Skeletal muscle satellite cell (primary cell): Measurements from ENCODE around the gene PLEKHA5.
"Not testable (repeated sequence)": the region's sequence is repeated elsewhere in the genome, so short reads cannot be mapped to it uniquely, and the experiment has no call there.

Experiments
- H3K27me3 ChIP-seq: 2 replicates; pipeline ENCODE4 v1.7.0; 2013; ENCODE audit warnings: low read length; ENCODE audit not compliant: control insufficient read depth, insufficient read depth
- H3K36me3 ChIP-seq: 2 replicates; pipeline ENCODE4 v1.7.0; 2013; ENCODE audit warnings: mild to moderate bottlenecking, control low read depth, low read length; ENCODE audit not compliant: insufficient read depth
- H3K4me1 ChIP-seq: 2 replicates; pipeline ENCODE4 v1.7.0; 2013; ENCODE audit warnings: low read length; ENCODE audit not compliant: control insufficient read depth, insufficient read depth
- H3K4me2 ChIP-seq: 2 replicates; pipeline ENCODE4 v1.7.0; 2013; ENCODE audit warnings: mild to moderate bottlenecking, low read length
- H3K4me3 ChIP-seq: 2 replicates; pipeline ENCODE4 v1.7.0; 2013; ENCODE audit warnings: low read length
- H3K9ac ChIP-seq: 2 replicates; pipeline ENCODE4 v1.7.0; 2013; ENCODE audit warnings: mild to moderate bottlenecking, low read depth, low read length, moderate library complexity
- H3K9me3 ChIP-seq: replicated peaks from 2 replicates; pipeline ENCODE4 v1.7.0; 2013; ENCODE audit warnings: mild to moderate bottlenecking, control low read depth, low read length

Gene PLEKHA5

DNA sequence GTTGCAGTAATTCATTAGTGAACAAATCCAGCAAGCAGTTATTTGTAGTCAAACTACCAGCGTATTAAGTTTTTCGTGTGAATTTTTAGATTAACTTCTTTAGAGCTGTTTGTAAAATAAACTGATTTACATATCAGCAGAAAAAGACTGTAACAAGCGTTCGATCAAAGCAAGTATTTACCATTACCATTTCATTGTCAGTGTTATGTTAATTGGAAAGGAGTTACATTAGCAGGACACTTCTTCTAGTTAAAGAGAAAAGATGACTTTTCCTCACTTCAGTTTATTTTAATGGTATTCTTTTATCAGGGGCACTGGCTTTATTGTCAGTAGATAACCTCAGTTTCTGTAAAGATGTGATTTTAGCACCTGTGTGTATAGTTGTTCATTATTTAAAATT lies 158.6 kb downstream of the PLEKHA5 start:
- Histone ChIP-seq H3K4me2 (no peak overlapping the region), H3K9me3 (no peaks in the 10 kb centered on the region), H3K27me3 (no peaks in the 10 kb centered on the region), H3K36me3 (no peaks in the 10 kb centered on the region), H3K4me3 (no peak overlapping the region), H3K9ac (no peak overlapping the region), H3K4me1 (peaks cover 3% of the 10 kb centered on the region)

DNA sequence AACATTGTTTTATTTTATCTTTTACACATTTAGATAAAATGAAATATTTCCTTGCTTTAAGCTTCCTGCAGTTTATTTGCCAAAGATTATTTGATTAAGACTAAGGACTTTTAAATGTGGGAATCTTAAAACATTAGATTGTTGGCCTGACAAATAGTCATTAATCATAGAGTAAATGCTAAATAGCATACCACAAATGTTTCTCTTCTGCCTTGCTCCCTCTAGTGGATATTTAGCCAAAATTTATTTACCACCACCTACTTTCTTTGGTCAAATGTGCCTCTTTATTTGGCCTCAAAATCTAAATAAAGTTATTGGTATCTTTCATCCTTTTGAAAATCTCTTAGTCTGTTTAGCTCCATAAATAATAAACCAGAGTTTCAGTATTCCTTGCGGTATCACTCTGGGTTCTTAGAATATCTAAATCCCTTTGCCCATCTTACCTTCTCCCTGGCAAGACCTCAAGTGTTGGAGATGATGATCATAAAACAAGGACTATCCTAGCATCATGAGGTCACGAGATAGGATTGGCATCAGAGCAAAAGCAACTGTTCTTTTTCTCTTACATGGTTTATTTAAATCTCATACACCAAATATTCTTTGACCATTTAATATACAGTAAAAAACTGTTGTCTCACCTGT lies 159.2 kb downstream of the PLEKHA5 start:
- H3K4me1 ChIP-seq, result peaks cover 3% of the 10 kb centered on the region
- no peak overlapping the region for H3K4me3 ChIP-seq
- no peak overlapping the region for H3K9ac ChIP-seq
- H3K9me3 ChIP-seq, result no peaks in the 10 kb centered on the region
- H3K4me2 ChIP-seq, result no peak overlapping the region
- H3K27me3 ChIP-seq, result no peaks in the 10 kb centered on the region
- H3K36me3 ChIP-seq, result no peaks in the 10 kb centered on the region

DNA sequence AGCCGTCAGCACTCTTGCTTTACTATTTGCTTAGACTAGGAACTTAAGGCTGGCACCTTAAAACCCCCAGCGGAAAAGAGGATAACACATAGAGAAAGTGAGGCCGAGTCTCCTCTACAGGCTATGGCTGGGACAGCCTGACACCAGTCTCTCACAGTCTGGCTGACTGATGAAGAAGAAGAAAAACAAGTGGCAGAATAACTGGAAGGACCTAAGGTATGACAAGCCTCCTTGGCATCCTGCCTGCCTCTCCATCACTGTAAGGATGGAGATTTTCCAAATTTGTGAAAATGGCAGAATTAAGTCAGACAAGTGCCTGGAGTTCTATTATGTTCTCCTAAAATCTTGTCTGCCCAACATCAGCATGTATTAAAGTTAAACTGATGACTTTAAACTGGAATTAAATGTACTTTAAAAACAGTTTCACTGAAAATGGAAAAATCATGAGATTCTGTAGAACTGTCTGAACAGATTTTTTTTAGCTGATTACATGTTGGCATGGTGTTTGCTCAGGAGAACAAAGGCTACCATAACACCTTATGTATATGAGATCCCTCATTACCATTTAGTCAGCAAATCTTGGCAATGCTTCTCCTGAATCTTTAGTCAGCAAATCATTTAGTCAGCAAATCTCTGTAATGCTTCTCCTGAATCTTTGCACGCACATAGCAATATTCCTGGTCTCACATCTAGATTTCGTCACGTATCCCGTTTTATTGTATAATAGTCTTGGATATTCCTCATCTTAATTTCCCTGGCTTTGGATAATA lies 169.5 kb downstream of the PLEKHA5 start:
- Histone ChIP-seq H3K4me2 (no peak overlapping the region), H3K9me3 (no peaks in the 10 kb centered on the region), H3K27me3 (no peaks in the 10 kb centered on the region), H3K4me1 (peaks cover 10% of the 10 kb centered on the region), H3K9ac (no peak overlapping the region), H3K4me3 (no peak overlapping the region), H3K36me3 (no peaks in the 10 kb centered on the region)

DNA sequence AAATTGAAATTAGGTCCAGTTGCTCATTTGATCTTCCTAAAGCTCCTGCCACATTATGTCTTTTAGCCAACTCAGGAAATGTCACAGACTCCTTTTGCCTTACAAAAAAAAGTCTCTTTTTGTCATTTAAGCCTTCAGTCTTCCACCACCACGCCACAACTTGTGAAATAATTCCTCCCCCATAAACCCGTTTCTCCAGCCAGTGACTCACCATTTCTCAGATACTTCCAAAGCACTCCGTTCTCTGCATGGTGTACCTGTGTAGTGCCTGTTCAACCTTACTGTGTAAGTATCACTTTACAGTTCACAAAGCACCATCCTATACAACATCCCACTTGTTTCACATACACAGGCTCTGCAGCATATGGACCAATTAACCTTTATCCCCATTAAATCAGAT lies 170.2 kb downstream of the PLEKHA5 start:
- Histone ChIP-seq H3K4me3 (no peak overlapping the region), H3K36me3 (no peaks in the 10 kb centered on the region), H3K9me3 (no peaks in the 10 kb centered on the region), H3K9ac (no peak overlapping the region), H3K4me1 (peaks cover 10% of the 10 kb centered on the region), H3K4me2 (peak overlapping the region; percentile 25), H3K27me3 (no peaks in the 10 kb centered on the region)

DNA sequence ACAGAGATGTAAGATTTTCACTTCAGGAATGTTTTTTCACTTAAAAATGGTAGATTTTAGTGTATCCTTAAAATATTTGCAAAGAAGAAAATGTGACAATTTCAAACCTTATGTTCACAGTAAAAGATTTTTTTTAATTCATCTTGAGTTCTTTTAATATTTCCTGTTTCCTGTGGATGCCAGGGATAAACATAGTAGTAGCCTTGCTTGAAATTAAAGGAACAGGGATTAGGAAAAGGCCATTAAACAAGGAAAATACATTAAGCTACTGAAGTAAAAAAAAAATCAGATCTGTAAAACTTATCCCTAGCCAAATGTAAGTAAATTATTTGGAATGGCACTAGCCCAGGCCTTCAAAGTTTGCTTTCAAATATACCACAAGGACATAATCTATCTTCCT lies 171.7 kb downstream of the PLEKHA5 start:
- Histone ChIP-seq H3K9ac (no peak overlapping the region), H3K4me1 (peaks cover 10% of the 10 kb centered on the region), H3K4me2 (no peak overlapping the region), H3K4me3 (no peak overlapping the region), H3K9me3 (no peaks in the 10 kb centered on the region), H3K27me3 (no peaks in the 10 kb centered on the region), H3K36me3 (no peaks in the 10 kb centered on the region)

DNA sequence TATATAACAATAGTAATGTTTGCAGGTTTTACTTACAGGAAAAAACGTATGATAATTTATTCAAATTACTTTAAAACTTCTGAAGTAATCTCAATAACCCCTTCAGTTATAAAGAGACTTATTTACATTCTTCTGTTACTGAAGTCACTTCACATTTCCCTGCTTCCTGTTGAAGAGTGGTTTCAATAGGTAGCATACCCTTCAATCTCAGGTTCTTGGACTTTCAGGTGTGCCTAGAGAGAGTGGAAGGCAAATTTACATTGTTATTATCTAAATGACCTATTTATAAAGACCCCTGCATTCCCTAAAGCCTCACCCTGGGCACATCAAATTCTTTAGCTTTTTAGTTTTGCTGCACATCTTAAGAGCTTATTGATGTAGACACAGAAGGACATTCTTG lies 172.2 kb downstream of the PLEKHA5 start:
- no peak overlapping the region for H3K9ac ChIP-seq
- H3K36me3 ChIP-seq, result no peaks in the 10 kb centered on the region
- H3K4me3 ChIP-seq, result no peak overlapping the region
- H3K4me2 ChIP-seq, result no peak overlapping the region
- no peaks in the 10 kb centered on the region for H3K9me3 ChIP-seq
- no peaks in the 10 kb centered on the region for H3K27me3 ChIP-seq
- peaks cover 10% of the 10 kb centered on the region for H3K4me1 ChIP-seq

DNA sequence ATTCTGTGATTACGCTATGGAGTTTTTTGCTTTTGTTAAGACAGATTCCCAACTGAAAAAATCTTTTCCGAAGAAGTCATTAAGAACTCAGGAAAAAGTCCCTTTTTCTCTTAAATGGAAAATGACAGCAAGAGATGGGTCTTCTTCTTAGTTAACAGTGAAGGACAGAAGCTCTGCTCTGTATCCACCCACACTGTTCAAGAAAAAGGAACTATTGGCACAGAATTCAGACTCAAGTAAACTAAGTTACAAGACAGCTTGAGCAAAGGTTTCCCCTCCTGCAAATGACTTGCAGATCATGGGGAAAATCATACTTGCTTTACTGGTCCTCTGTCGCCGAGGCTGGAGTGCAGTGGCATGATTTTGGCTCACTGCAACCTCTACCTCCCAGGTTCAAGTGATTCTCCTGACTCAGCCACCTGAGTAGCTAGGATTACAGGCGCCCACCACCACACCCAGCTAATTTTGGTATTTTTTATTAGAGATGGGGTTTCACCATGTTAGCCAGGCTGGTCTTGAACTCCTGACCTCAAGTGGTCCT lies 172.6 kb downstream of the PLEKHA5 start:
- Histone ChIP-seq H3K9me3 (no peaks in the 10 kb centered on the region), H3K4me3 (no peak overlapping the region), H3K4me2 (no peak overlapping the region), H3K36me3 (no peaks in the 10 kb centered on the region), H3K4me1 (peaks cover 10% of the 10 kb centered on the region), H3K27me3 (no peaks in the 10 kb centered on the region), H3K9ac (no peak overlapping the region)

DNA sequence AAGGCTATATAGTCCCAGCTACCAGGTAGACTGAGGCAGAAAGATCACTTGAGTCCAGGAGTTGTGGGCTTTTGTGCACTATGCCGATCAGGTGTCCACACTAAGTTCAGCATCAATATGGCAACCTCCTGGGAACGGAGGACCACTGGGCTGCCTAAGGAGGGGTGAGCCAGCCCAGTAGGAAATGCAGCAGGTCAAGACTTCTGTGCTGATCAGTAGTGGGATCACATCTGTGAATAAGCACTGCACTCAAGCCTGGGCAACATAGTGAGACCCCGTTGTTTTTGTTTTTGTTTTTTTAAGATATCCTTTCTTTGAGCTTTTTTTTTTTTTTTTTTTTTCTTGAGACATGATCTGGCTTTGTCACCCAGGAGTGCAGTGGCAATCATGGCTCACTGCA lies 174.0 kb downstream of the PLEKHA5 start:
- H3K27me3 ChIP-seq, result no peaks in the 10 kb centered on the region
- H3K9me3 ChIP-seq, result no peaks in the 10 kb centered on the region
- no peak overlapping the region for H3K4me2 ChIP-seq
- H3K36me3 ChIP-seq, result no peaks in the 10 kb centered on the region
- H3K4me1 ChIP-seq, result peaks cover 10% of the 10 kb centered on the region
- no peak overlapping the region for H3K4me3 ChIP-seq
- H3K9ac ChIP-seq, result no peak overlapping the region

DNA sequence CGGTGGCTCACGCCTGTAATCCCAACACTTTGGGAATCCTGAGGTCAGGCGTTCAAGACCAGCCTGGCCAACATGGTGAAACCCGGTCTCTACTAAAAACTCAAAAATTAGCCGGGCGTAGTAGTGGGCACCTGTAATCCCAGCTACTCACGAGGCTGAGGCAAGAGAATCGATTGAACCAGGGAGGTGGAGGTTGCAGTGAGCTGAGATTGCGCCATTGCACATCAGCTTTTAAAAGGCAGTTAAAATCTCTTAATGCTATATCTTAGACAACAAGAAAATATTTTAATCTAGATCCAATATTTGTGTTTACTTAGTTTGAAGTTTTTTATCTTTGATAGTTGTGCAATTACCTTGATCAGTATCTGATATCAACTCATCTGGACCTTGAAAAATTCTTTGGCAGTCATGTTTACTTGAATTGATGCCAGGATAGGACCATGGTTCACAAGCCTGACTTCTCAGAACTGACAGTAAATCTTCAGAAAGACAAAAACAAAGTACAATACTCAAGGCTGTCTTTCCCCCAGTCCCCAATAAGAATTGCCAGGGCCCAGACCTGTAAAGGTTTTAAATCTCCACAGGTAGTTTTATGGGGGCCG lies 174.7 kb downstream of the PLEKHA5 start:
- peaks cover 9% of the 10 kb centered on the region for H3K4me1 ChIP-seq
- no peak overlapping the region for H3K4me3 ChIP-seq
- no peak overlapping the region for H3K4me2 ChIP-seq
- H3K9me3 ChIP-seq, result no peaks in the 10 kb centered on the region
- no peaks in the 10 kb centered on the region for H3K36me3 ChIP-seq
- no peaks in the 10 kb centered on the region for H3K27me3 ChIP-seq
- H3K9ac ChIP-seq, result no peak overlapping the region

DNA sequence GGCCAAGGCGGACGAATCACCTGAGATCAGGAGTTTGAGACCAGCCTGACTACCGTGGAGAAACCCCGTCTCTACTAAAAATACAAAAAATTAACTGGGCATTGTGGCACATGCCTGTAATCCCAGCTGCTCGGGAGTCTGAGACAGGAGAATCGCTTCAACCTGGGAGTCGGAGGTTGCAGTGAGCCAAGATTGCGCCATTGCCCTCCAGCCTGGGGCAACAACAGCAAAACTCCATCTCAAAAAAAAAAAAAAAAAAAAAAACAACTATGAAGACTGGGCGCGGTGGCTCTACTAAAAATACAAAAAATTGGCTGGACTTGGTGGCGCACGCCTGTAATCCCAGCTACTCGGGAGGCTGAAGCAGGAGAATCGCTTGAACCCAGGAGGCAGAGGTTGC lies 176.1 kb downstream of the PLEKHA5 start:
- not testable (repeated sequence) for H3K9me3 ChIP-seq

DNA sequence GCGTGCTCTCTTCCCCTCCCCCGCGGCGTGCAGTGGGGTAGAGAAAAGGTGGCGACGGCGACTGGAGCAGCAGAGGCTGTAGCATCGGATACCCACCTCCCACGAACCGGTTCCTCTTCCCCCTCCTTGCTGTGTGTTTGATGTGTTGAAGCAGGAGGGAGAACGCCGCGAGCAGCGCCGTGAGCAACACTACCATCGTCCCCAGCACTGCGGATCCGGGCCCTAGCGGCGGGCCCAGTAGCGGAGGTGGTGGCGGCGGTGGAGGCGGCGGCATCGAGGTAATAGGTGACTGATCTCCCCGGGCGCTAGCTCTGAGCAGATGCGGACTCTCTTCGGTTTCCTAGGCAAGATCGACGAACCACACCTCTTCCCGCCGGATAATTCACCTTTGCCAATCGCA lies 176.8 kb downstream of the PLEKHA5 start:
- Histone ChIP-seq H3K9me3 (no peaks in the 10 kb centered on the region), H3K27me3 (no peaks in the 10 kb centered on the region), H3K9ac (no peak overlapping the region), H3K4me2 (no peak overlapping the region), H3K4me3 (no peak overlapping the region), H3K4me1 (no peaks in the 10 kb centered on the region), H3K36me3 (no peaks in the 10 kb centered on the region)

More for the DNA sequence above, 176.1 kb downstream of the PLEKHA5 start:
- H3K36me3 ChIP-seq, H3K27me3 ChIP-seq, H3K4me1 ChIP-seq, H3K9ac ChIP-seq, H3K4me3 ChIP-seq, H3K4me2 ChIP-seq: not testable (repeated sequence)
